ENCODE measurements around the gene MBD6. TPM values are rescaled to one million over a fixed set of nuclear protein-coding genes. Genes with fewer than 3 reads are reported as not detected.

Gene MBD6
- total and polyA plus RNA-seq, 2 of the 8 experiments (the other 6 are each of a cell fraction or from before 2014, with no cell fraction given), result 3.9 to 32.3 TPM

DNA sequence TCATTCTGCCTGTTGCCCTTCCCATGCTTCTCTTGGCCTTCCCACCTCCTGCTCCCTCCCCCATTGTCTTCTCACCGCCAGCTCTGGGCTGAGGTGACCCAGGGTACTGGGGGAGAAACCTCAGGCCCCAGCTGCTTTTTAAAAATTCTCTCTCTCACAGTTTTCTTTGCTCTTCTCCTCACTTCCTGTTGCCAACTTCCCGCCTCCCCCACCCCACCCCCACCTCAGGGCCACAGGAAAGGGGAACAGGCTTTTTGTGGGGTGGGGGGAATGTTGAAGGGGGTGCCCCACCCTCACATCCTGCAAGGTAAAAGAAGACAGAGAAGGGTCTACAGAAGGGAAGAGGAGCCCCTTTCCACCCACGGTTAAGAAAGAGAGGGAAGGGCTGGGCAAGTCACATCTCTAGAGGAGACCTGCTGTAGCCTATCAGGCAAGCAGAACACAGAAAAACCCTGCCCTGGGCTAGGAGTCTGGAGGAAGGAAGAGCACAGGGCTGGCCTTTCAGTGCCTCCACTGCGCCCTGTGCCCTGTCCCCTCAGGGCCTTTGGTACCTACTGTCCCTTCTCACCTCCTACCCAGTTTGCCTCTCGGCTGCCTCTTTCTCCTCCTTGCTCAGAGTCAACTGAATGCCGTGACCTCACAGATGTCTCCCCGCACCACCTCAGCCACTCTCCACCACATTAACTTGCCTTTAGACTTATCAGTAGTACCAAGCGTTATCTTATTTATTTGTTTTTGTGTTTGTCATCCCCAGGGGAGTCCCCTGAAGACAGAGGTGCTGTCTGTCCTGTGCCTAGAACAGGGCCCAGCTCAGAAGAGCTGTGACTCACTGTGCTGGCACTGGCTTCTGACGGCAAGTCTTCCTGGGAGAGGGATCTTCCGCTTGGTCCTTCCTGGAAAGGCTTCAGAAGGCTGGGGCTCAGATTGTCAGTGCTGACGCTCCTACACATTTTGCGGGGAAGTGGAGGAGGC, 44.6 kb upstream of the MBD6 start:
- Histone ChIP-seq H3K23ac (ENCODE audit: insufficient read length) (no peak overlapping the region), H3K27me3 (replicated peaks in 1 of 4; ENCODE audit: control insufficient read depth in 3 of 4, extremely low read depth in 1 of 4, insufficient read depth in 3 of 4, low read length in 3 of 4) (peaks cover 20 to 43% (median 40%) of the 10 kb centered on the region in 4 experiments), H2BK120ac (replicated peaks; ENCODE audit: low read depth, low read length) (no peak overlapping the region), H2BK12ac (ENCODE audit: low read depth, low read length) (peak overlapping the region; percentile 4; the same call in 1 of the 2 replicates), H4K5ac (ENCODE audit: insufficient read length, low read depth, low read length) (no peak overlapping the region), H3K9ac (replicated peaks in 1 of 4; ENCODE audit: extremely low read depth in 1 of 4, low read depth in 3 of 4, low read length in 3 of 4) (no peak overlapping the region), H3K4me2 (ENCODE audit: insufficient read depth in 1 of 2, low read depth in 2 of 2, low read length in 2 of 2) (no peak overlapping the region), H4K8ac (ENCODE audit: extremely low read depth, insufficient read depth, low read length) (peak overlapping the region; percentile 11; the same call in 1 of the 2 replicates), H3K4ac (replicated peaks; ENCODE audit: insufficient read length, low read depth, low read length) (no peak overlapping the region), H3K27ac (ENCODE audit: low read depth, low read length) (no peak overlapping the region), H3K4me1 (replicated peaks in 1 of 4; ENCODE audit: control insufficient read depth in 3 of 4, insufficient read depth in 4 of 4, low read length in 3 of 4) (peaks cover 0 to 25% (median 11%) of the 10 kb centered on the region in 4 experiments; a peak in 6 of 7 replicates), H4K20me1 (replicated peaks in 1 of 2; ENCODE audit: control insufficient read depth in 1 of 2, insufficient read depth in 2 of 2, low read length in 2 of 2) (peaks cover 0 to 4% of the 10 kb centered on the region in 2 experiments), H2BK5ac (ENCODE audit: low read depth, low read length) (peak overlapping the region; percentile 7; the same call in 1 of the 2 replicates), H3K23me2 (ENCODE audit: low read depth, low read length) (peaks cover 8% of the 10 kb centered on the region; the same call in 1 of the 2 replicates), H4K91ac (replicated peaks; ENCODE audit: insufficient read length, low read length) (no peak overlapping the region), H3K79me2 (ENCODE audit: control insufficient read depth in 1 of 2, insufficient read depth in 2 of 2, low read length in 2 of 2) (no peaks in the 10 kb centered on the region), H3K4me3 (ENCODE audit: extremely low read depth in 1 of 4, insufficient read depth in 2 of 4, low read depth in 3 of 4, low read length in 4 of 4) (no peak overlapping the region), H2AFZ (ENCODE audit: low read length) (no peak overlapping the region), H3K56ac (replicated peaks; ENCODE audit: insufficient read length, low read depth, low read length) (no peak overlapping the region), H3K79me1 (ENCODE audit: low read depth, low read length) (no peaks in the 10 kb centered on the region), H3K18ac (ENCODE audit: extremely low read depth, low read length) (peak overlapping the region; percentile 24; the same call in 1 of the 2 replicates), H2BK15ac (ENCODE audit: low read length) (peak overlapping the region; percentile 36; the same call in 1 of the 2 replicates), H3K14ac (ENCODE audit: insufficient read length) (no peak overlapping the region), H3K9me3 (ENCODE audit: insufficient read depth in 2 of 2, low read depth in 1 of 2, low read length in 1 of 2) (no peaks in the 10 kb centered on the region), H2BK20ac (ENCODE audit: low read length) (peak overlapping the region; percentile 78; the same call in 1 of the 2 replicates), H2AK5ac (ENCODE audit: low read depth, low read length) (no peak overlapping the region; the same call in 1 of the 2 replicates), H3K36me3 (ENCODE audit: control insufficient read depth in 2 of 4, insufficient read depth in 4 of 4, low read length in 3 of 4) (no peaks in the 10 kb centered on the region)
- DNase-seq (ENCODE audit: low read depth in 1 of 2, low spot score in 2 of 2), result no peak
- ChIA-PET POLR2A (ENCODE audit: partially characterized antibody) (interaction anchor here (1.1 to 1.4 kb wide), 3 partner anchors 48 to 237 kb away, joined by 3 to 5 read pairs (median 4); partner anchors contain the start of gene DCTN2), CTCF (ENCODE audit: partially characterized antibody) (interaction anchor here (1.0 to 25.1 kb wide), 6 partner anchors 9 to 251 kb away, joined by 4 to 441 read pairs (median 6); partner anchors contain the start of genes GLI1, INHBE and MARS1)
- 88% methylated on average over 10 of the region's 12 CpGs; no CpG with 5 or more reads in 1 of the 2 experiments for WGBS, 2 experiments (ENCODE audit: extremely low coverage in 1 of 2, insufficient coverage in 1 of 2, insufficient read length in 1 of 2, insufficient replicate concordance in 2 of 2, low coverage in 1 of 2, low lambda C conversion rate in 2 of 2, missing lambda C conversion rate in 1 of 2)
- FAIRE-seq, result no peak
- no peak for TF ChIP-seq KDM1A (IDR thresholded peaks at IDR 0.05; ENCODE audit: borderline replicate concordance, low read length)
- TF ChIP-seq EP300 (IDR thresholded peaks at IDR 0.05; ENCODE audit: borderline replicate concordance in 1 of 2, low read depth in 2 of 2, low read length in 2 of 2), result no peak
- TF ChIP-seq CHD1 (IDR thresholded peaks at IDR 0.05; ENCODE audit: low read depth, low read length), result no peak
- TF ChIP-seq, protein P1, sequence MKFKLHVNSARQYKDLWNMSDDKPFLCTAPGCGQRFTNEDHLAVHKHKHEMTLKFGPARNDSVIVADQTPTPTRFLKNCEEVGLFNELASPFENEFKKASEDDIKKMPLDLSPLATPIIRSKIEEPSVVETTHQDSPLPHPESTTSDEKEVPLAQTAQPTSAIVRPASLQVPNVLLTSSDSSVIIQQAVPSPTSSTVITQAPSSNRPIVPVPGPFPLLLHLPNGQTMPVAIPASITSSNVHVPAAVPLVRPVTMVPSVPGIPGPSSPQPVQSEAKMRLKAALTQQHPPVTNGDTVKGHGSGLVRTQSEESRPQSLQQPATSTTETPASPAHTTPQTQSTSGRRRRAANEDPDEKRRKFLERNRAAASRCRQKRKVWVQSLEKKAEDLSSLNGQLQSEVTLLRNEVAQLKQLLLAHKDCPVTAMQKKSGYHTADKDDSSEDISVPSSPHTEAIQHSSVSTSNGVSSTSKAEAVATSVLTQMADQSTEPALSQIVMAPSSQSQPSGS (IDR thresholded peaks at IDR 0.05; ENCODE audit: low read length), result no peak
- no peak for TF ChIP-seq CREB1 (IDR thresholded peaks at IDR 0.05)
- no peak for TF ChIP-seq RXRA (IDR thresholded peaks at IDR 0.05; ENCODE audit: insufficient read depth, low read depth, low read length)
- no peak for TF ChIP-seq HDAC6 (IDR thresholded peaks at IDR 0.05; ENCODE audit: low read depth, low read length)

All from H1 (cell line).